DND-41 (cell line): ENCODE measurements around the gene ZNF484.
"Not testable (repeated sequence)": the region's sequence is repeated elsewhere in the genome, so short reads cannot be mapped to it uniquely, and the experiment has no call there.

Source experiments
- EZH2 ChIP-seq: IDR thresholded peaks from 3 replicates; pipeline ENCODE4 v1.6.1; 2012; ENCODE audit warnings: borderline replicate concordance, low read depth, mild to moderate bottlenecking, moderate library complexity, low read length, inconsistent platforms; ENCODE audit not compliant: severe bottlenecking
- TF ChIP-seq, protein P1 (sequence below): IDR thresholded peaks from 2 replicates; pipeline ENCODE4 v1.5.1; 2012; ENCODE audit warnings: borderline replicate concordance, low read length, moderate library complexity, mild to moderate bottlenecking; ENCODE audit not compliant: poor library complexity, severe bottlenecking; ENCODE audit errors: extremely low read depth

DNA sequence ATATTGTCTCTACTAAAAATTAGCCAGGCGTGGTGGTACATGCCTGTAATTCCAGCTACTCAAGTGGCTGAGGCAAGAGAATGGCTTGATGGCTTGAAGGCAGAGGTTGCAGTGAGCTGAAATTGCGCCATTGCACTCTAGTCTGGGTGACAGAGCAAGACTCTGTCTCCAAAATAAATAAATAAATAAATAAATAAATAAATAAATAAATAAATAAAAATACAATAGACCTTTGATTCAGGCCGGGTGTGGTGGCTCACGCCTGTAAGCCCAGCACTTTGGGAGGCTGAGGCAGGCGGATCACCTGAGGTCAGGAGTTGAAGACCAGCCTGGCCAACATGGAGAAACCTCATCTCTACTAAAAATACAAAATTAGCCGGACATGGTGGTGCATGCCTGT, 29.1 kb downstream of the ZNF484 start:
- not testable (repeated sequence) for TF ChIP-seq EZH2
- TF ChIP-seq, protein P1, sequence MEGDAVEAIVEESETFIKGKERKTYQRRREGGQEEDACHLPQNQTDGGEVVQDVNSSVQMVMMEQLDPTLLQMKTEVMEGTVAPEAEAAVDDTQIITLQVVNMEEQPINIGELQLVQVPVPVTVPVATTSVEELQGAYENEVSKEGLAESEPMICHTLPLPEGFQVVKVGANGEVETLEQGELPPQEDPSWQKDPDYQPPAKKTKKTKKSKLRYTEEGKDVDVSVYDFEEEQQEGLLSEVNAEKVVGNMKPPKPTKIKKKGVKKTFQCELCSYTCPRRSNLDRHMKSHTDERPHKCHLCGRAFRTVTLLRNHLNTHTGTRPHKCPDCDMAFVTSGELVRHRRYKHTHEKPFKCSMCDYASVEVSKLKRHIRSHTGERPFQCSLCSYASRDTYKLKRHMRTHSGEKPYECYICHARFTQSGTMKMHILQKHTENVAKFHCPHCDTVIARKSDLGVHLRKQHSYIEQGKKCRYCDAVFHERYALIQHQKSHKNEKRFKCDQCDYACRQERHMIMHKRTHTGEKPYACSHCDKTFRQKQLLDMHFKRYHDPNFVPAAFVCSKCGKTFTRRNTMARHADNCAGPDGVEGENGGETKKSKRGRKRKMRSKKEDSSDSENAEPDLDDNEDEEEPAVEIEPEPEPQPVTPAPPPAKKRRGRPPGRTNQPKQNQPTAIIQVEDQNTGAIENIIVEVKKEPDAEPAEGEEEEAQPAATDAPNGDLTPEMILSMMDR: not testable (repeated sequence)
